Measurements from ENCODE around the gene MSH2.

Gene MSH2

DNA sequence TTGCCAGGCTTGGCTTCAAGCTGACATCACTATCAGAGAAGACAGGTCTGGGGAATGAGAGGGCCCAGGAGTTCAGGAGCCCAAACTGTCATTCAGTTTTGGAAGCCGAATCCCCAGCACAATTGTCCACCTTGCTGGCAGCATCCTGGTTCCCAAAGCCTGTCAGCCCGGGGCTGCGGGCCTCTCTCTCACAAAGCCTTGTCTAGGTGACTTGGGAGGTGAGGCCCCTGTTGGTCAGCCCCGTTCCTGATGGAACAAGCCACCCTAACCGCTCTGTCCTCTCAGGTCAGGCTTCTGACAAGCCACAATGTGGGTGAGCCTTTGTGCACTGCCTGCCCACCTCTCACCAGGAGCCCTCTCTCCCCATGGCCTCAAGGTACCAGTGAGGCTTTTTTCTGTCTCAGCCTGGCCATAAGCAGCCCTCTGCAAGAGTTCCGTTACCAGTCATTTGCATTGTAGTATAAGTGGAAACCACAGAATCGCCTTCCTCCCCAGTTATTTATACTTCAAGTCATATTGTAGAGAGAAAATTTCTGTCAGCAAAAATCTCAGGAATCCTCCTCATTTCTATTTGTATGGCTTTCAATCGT, 100.6 kb downstream of the MSH2 start:
- no peak for FAIRE-seq
- TF ChIP-seq, protein P1, sequence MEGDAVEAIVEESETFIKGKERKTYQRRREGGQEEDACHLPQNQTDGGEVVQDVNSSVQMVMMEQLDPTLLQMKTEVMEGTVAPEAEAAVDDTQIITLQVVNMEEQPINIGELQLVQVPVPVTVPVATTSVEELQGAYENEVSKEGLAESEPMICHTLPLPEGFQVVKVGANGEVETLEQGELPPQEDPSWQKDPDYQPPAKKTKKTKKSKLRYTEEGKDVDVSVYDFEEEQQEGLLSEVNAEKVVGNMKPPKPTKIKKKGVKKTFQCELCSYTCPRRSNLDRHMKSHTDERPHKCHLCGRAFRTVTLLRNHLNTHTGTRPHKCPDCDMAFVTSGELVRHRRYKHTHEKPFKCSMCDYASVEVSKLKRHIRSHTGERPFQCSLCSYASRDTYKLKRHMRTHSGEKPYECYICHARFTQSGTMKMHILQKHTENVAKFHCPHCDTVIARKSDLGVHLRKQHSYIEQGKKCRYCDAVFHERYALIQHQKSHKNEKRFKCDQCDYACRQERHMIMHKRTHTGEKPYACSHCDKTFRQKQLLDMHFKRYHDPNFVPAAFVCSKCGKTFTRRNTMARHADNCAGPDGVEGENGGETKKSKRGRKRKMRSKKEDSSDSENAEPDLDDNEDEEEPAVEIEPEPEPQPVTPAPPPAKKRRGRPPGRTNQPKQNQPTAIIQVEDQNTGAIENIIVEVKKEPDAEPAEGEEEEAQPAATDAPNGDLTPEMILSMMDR (IDR thresholded peaks at IDR 0.05; ENCODE audit: insufficient read depth, missing control alignments) = no peak
- no peak for DNase-seq (ENCODE audit: insufficient read length, low spot score)

DNA sequence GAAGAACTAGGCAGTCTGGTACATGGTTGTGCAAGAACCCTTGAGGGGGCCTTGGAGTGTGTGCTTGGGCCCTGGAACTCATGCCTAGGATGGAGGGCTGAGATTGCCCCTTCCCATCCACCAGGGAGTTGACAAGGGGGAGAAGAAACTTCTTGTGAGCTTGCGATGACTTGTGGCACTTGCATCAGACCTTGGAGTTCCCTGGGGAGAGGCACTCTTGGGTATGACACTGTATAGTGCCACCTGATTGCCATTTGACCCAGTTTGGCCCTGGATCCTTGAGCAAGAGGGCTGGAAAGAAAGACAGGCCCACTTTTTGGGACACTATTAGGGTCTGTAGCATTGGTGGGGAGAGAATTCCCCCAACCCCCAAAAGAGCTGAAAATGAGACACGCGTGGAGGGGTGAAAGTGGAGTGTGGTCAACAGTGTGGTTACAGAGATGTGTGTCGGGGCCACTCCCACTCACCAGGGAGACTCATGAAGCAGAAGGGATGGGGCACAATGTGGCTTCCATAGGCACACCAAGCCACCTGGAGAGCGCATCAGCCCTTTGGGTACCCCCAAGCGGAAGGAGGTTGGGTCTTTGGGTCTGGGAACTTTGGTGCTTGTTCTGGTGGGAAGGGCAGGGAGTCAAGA, 101.3 kb downstream of the MSH2 start:
- FAIRE-seq = no peak
- TF ChIP-seq, protein P1 (IDR thresholded peaks at IDR 0.05; ENCODE audit: insufficient read depth, missing control alignments) = no peak

DNA sequence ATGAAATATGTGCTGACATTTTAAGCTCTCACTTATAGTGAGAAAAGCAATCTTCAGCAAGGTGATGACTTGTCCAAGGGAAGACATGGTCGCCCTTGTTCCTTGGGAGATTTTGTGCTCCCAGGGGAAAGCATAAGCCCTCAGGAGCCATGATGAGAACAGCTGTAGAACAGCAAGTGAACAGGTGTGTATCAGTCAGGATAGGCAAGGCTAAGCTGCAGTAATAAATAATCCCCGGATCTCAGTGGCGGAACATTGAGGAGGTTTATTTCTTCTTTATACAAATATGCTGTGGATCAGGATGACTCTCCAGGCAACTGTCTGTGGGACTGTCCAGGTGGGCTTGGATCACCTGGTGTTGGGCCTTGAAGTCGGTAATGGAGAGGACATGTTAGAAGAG, 103.1 kb downstream of the MSH2 start:
- TF ChIP-seq, protein P1 (IDR thresholded peaks at IDR 0.05; ENCODE audit: insufficient read depth, missing control alignments) = no peak
- DNase-seq (ENCODE audit: insufficient read length, low spot score) = no peak
- FAIRE-seq = no peak

More for the DNA sequence above, 101.3 kb downstream of the MSH2 start:
- DNase-seq (ENCODE audit: insufficient read length, low spot score) = no peak

DNA sequence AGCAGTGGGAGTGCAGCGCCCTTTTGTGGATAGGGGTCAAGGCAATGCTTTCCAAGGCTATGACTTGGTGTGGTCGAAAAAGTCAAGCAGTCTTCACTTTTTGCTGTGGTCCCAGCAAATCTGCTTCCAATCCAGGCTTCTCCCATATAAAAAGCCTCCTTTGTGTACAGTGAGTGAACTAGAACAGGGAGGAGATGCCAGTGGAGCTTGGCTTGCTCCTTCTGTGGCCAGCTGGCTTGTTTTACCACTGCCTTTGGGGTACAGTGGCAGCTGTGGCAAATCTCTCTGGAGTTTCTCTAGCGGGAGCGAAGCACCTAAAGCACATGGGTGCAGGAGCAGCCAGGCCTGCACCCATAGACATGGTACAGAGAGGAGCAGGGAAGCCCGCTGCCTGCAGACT, 103.5 kb downstream of the MSH2 start:
- TF ChIP-seq, protein P1 (IDR thresholded peaks at IDR 0.05; ENCODE audit: insufficient read depth, missing control alignments) = no peak
- FAIRE-seq (no peak), DNase-seq (ENCODE audit: insufficient read length, low spot score) (no peak)

DNA sequence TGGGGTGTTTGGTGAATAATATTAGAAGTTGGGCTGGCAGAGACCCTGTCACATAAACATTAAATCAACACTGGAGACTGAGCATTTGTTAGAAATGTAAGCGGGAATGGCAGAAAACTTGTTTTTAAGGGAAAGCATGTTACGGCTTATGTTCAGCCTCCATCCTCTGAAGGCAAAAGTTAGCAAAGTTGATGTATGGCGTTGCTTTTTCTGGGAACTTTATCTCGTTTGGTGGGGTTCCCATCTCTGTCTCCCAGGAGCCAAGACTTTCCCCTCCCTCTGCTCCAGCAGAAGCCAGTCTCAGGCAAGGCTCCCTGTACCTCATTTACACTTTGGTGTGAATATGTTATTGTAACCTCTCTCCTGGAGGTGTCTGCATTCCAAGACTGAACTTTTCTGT, 105.1 kb downstream of the MSH2 start:
- TF ChIP-seq, protein P1 (IDR thresholded peaks at IDR 0.05; ENCODE audit: insufficient read depth, missing control alignments) = no peak
- FAIRE-seq (no peak), DNase-seq (ENCODE audit: insufficient read length, low spot score) (no peak)

DNA sequence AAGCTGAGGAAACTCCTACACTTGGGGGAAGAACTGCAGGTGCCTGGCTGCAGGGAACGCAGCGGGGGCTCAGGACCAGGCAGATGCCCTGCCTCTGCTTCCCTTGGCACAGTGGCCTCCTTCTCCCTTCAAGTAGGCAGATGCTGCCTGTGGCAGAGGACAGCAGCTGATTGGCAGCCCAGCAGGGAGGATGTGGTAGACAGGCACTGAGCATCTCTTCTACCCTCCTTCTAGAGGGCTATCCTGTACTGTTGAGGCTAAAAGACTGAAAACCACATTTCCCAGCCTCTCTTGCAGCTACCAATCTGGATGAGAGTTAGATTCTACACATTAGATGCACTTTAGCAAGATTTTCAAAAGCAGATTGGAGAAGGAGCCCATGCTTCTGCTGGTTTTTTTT, 105.7 kb downstream of the MSH2 start:
- no peak for FAIRE-seq
- TF ChIP-seq, protein P1 (IDR thresholded peaks at IDR 0.05; ENCODE audit: insufficient read depth, missing control alignments) = no peak
- no peak for DNase-seq (ENCODE audit: insufficient read length, low spot score)

DNA sequence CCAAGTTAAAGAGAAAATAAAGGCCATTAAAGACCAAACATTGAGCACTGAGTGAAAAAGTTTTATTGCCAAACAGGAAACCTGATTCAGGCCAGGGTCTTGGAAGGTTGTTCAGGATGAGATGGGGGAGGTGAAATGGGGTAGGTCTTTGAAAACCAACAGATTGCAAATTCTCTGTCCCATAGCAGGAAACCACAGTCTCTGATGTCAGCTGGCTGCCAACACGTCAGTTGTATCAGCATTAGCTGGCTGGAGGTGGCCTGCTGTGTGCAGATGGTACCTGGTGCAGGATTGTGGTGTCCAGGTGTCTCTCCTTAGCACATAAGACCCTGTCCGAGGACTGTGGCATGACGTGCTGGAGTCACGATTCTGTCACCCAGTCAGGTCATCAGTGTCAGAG, 106.3 kb downstream of the MSH2 start:
- FAIRE-seq = no peak
- DNase-seq (ENCODE audit: insufficient read length, low spot score) = no peak

More for the DNA sequence above, 106.3 kb downstream of the MSH2 start:
- TF ChIP-seq, protein P1 (IDR thresholded peaks at IDR 0.05; ENCODE audit: insufficient read depth, missing control alignments) = no peak

All from D721Med (cell line).